Measurements from ENCODE around the gene MAPK8IP2. TPM values are rescaled to one million over a fixed set of nuclear protein-coding genes. Genes with fewer than 3 reads are reported as not detected.
A peak's percentile ranks its signal among the peaks of the same experiment; 100 is the strongest.
"Not testable (repeated sequence)": the region's sequence is repeated elsewhere in the genome, so short reads cannot be mapped to it uniquely, and the experiment has no call there.

Gene MAPK8IP2
- total RNA-seq, 1 donor from 2014 or later: 0.62 TPM

DNA sequence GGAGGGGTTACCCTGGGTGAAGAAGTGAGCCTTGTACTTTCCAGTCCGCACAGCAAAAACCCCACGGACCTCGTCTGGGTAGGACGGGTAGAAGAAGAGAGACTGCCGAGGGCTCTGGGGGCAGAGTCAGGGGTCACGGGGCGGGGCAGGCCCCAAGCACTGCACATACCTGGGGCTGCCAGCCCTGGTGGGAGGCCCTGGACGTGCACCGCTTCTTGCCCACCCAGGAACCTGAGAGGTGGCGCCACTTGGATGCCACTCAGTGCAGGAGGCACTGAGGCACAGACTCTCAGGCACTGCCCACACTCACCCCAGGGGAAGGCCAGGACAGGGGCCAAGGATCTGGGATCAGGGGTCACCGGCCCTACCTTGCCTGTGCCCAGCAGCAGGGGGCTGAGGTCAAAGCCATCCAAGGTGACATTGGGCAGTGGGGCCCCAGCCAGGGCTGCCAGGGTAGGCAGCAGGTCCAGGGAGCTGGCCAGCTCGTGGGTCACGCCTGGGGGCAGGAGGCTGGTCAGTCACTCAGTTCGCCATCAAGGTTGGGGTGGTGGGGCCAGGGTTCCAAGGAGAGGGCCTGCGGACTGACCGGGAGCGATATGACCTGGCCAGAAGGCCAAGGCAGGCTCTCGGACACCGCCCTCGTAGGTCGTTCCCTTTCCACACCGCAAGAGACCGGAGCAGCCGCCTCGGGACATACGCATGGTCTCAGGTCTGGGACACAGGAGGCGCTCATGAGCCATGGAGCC, 25.1 kb downstream of the MAPK8IP2 start:
- ATAC-seq (ENCODE audit: poor library complexity) (no peak), DNase-seq (no peak)
- intact Hi-C loops (cut with DNase I): no loop called here

DNA sequence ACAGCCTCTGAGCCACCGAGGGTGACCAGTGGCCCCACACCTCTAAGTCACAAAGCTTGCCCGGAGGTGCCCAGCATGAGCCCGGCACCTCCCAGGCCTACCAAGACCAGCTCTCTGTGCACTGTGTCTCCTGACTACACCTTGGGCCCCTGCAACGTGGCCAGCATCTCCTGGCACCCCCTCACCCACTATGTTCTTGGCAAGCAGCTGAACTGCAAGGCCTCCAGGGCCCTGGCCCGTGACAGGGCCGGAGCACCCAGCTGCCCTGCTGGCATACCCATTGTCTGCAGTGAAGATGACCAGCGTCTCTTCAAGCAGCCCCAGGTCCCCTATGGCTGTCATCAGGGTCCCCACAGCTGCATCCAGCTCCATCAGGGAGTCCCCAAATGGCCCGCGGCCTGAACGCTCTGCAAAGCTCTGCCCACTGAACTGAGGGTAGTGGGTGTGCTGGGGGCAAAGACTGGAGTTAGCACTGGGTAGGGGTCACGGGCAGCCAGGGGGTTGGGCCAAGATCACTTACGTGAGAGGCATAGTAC, 25.8 kb downstream of the MAPK8IP2 start:
- DNase-seq (no peak), ATAC-seq (ENCODE audit: poor library complexity) (no peak)
- intact Hi-C loops (cut with DNase I): no loop called here

DNA sequence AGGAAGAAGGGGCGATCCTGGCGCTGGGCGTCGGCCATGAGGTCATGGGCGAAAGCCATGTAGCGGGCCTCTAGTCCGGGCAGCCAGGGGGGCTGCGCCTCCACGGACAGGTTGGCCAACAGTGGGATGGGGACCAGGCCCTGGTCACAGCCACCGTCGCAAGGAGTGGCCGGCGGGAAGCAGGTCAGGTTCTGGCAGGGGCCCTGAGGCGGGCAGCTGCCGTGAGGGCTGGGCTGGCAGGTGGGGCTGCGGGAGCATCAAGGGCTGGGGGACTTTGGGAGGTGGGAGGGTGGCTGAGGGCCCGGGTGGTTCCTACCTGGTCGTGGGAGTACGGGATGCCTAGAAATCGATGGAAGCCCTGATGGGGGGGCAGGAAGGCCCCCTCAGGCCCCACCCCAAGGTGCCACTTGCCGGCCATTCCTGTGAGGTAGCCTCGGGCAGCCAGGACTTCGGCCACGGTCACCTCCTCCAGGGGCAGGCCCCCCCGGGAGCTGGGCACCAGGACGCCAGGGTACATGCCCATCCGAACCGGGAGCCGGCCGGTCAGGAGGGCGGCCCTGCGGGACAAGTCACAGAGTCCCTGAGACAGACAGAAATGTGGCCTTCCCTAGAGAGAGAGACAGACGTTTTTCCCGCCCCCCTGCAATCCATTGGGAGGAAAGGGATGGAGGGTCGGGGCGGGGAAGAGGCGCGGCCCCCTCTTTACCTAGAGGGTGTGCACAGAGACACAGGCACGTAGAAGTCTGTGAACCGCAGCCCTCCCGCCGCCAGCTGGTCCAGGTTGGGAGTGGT, 26.5 kb downstream of the MAPK8IP2 start:
- ATAC-seq (ENCODE audit: poor library complexity): no peak
- no peak for DNase-seq

DNA sequence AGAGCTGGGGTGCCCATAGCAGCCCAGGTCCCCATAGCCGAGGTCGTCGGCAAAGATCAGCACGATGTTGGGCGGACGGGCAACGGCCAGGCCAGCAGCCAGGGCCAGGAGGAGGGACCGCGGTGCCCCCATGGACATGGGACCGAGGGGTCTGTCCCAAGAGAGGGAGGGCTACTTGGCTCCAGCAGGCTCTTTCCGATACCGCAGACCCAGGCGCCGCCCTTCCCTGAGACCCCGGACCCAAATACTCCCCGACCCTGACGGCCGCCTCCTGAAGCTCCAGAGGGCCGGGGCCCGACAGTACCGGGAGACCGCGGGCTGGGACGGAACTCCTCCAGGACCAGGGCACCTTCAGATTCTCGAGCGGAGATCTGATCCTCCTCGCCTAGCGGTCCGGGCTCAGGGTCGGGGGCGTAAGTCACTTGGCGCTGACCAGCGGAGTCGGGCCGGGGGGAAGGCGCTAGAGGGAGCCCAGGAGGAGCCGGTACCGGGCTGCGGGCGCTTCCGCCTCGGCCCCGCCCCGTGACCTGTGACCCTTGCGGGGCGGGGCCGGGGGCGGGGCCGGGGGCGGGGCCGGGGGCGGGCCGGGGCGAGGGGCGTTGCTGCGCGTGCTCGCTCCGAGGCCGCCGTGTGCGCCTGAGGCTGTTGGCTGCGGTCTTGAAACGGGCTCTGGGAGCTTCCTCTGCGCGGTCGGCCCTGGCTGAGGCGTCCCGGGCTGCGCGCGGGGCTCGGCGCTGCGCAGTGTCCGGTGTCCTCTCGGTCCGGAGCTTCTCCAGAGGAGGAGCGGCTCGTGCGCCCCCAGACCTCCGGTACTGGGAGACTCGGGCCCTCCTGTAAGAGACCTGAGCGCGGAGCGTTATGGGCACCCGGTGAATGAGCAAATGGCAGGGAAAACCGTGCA, 27.3 kb downstream of the MAPK8IP2 start, which contains the start of gene ARSA:
ARSA (minus strand) TSS at position 511 of the 901 bp plus-strand sequence; CDS start at position 138, 373 bp downstream.
- intact Hi-C loops (cut with DNase I): no loop called here
- peak; percentile 91 for DNase-seq
- ATAC-seq (ENCODE audit: poor library complexity): peak; percentile 95

More for the DNA sequence above, 26.5 kb downstream of the MAPK8IP2 start:
- intact Hi-C loops (cut with DNase I): no loop called here

DNA sequence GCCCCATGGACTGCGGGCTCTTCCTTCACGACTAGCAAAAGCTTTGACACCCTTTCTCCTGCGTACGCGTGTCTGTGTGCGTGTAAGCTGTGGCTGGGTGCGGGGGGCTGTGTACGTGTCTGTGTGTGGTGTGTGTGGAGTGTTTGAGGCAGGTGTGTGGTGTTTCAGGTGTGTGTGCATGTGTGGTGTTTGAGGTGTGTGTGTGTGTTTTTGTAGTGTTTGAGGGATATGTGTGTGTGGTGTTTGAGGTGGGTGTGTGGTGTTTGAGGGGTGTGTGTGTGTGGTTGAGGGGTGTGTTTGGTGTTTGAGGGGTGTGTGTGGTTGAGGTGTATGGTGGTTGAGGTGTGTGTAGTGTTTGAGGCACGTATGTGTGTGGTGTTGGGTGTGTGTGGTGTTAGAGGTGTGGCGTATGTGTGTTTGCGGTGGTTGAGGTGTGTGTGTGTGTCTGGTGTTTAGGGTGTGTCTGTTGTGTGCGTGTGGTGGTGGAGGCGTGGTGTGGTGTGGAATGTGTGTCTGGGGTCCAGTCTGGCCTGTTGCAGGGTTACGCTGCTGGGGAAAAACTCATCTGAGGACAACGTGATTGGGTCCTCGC, 28.0 kb downstream of the MAPK8IP2 start:
- intact Hi-C loops (cut with DNase I): no loop called here
- DNase-seq (no peak), ATAC-seq (ENCODE audit: poor library complexity) (peak; percentile 1)

DNA sequence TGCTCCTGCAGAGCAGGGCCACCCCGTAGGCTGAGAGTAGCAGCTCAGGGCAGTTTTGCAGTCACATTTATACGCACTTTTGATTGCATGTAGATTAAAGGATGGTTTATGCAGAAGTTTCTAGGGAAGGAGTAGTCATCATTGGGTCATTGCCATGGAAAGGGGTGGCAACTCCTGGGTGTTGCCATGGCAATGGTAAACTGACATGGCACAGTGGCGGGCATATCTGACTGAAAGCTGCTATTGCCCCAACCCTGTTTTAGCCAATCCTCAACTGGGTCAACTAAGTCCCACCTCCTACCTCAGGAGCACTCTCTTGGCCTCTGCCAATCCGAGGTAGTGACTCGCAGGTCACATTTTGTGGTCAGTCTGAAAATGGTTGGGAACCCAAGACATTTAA, 29.8 kb downstream of the MAPK8IP2 start:
- intact Hi-C loops (cut with DNase I): loop anchor here (5.0 kb wide), 1 partner anchor 48 kb away; the partner anchor contains the start of gene CHKB
- ATAC-seq (ENCODE audit: poor library complexity): no peak
- no peak for DNase-seq

DNA sequence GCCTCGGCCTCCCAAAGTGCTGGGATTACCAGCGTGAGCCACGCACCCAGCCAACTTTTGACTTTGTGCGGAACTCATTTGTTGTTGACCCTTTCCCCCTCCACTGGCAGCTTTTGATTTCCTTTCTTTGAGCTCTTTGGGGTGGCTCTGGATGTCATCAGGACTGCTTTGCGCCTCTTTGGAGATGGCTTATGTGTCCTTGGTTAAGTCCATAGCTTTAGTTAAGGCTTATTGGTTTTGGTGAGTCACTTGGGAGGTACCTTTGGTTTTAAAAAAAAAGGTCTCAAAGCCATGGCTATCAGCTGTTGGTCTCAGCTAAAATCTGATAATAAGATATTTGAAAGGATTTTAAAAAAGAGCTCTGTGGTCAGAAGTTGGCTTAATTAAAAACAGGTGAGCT, 32.5 kb downstream of the MAPK8IP2 start:
- intact Hi-C loops (cut with DNase I): loop anchor here (5.0 kb wide), 1 partner anchor 51 kb away; the partner anchor contains the start of gene CHKB
- no peak for ATAC-seq (ENCODE audit: poor library complexity)
- DNase-seq: no peak

DNA sequence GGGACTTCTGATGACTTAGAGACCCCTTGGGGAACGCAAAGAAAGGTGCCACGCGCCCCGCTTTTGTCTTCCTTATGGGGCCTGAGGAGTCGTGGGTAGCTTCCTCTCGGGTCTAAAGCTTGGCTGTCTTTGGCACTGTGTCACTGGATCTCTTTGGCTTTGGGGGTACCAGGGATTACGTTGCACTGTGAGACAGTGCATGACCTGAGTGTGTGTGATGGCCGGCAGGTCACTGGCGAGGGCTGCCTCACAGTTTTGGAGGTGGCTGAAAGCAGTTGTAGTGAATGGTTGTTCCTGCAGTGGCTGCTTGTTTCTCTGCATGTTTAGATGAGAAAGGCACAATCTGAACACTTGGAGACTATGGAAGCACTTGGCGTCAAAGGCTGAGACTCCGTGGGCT, 33.2 kb downstream of the MAPK8IP2 start:
- intact Hi-C loops (cut with DNase I): loop anchor here (5.0 kb wide), 1 partner anchor 51 kb away; the partner anchor contains the start of gene CHKB
- ATAC-seq (ENCODE audit: poor library complexity): no peak
- DNase-seq: no peak

DNA sequence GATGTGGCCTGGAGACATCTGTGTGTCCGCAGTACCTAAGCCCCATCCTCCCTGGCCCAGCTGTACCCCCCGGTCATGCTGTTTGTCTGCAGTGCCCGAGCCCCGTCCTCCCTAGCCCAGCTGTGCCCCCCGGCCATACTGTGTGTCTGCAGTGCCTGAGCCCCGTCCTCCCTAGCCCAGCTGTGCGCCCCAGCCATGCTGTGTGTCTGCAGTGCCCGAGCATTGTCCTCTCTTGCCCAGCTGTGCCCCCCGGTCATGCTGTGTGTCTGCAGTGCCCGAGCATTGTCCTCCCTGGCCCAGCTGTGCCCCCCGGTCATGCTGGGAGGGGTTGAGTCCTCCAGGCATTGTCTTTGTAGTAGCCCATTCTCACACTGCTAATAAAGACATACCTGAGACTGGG, 35.0 kb downstream of the MAPK8IP2 start:
- DNase-seq (no peak), ATAC-seq (ENCODE audit: poor library complexity) (no peak)
- intact Hi-C loops (cut with DNase I): no loop called here

DNA sequence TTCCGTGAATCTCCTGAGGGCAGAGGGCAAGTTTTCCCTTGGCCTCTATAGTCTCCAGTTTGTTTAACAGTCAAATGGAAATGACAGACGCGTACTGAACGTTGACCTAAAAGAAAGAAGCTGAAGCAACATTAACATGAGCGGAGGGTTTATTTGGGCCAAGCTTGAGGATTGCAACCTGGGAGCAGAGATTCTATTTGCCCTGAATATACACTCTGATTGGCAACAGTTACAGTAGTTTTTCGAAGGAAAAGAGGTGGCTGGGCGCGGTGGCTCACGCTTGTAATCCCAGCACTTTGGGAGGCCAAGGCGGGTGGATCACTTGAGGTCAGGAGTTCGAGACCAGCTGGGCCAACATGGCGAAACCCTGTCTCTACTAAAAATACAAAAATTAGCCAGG, 39.7 kb downstream of the MAPK8IP2 start:
- ATAC-seq (ENCODE audit: poor library complexity); DNase-seq; intact Hi-C loops (cut with DNase I): not testable (repeated sequence)

DNA sequence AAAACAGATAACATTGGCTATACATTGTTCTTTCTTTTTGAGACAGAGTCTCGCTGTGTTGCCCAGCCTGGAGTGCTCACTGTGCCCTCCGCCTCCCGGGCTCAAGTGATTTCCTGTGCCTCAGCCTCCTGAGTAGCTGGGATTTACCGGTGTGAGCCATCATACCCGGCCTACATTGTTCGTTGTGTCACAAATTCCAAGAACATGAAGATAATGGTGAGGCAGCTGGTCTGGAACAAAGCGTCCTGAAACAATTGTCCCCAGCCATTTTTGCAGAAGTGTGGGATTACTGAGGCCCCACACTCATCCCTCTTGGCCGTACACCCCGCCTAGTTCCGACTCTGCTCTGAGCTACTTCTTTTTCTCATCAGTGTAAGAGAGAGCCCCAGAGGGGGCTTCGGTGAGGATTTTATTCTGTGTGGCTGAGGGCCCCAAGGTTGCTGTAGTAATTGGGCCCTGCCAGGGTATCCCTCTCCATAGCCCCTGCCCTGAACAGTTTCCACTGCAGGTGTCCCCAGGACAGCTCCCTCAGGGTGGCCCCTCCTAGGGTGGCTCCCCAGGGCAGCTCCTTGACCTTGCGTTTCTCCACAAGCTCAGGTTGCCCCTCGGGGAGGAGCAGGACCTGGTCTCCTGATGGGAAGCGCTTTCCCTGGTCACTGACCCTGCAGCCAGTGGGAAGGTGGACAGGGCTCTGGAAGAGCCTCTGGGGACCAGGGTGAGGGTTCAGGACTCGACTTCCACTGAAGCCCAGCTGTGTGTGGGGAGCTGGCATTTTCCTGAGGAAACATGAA, 40.5 kb downstream of the MAPK8IP2 start:
- intact Hi-C loops (cut with DNase I): no loop called here
- ATAC-seq (ENCODE audit: poor library complexity): peak; percentile 36
- DNase-seq: no peak

DNA sequence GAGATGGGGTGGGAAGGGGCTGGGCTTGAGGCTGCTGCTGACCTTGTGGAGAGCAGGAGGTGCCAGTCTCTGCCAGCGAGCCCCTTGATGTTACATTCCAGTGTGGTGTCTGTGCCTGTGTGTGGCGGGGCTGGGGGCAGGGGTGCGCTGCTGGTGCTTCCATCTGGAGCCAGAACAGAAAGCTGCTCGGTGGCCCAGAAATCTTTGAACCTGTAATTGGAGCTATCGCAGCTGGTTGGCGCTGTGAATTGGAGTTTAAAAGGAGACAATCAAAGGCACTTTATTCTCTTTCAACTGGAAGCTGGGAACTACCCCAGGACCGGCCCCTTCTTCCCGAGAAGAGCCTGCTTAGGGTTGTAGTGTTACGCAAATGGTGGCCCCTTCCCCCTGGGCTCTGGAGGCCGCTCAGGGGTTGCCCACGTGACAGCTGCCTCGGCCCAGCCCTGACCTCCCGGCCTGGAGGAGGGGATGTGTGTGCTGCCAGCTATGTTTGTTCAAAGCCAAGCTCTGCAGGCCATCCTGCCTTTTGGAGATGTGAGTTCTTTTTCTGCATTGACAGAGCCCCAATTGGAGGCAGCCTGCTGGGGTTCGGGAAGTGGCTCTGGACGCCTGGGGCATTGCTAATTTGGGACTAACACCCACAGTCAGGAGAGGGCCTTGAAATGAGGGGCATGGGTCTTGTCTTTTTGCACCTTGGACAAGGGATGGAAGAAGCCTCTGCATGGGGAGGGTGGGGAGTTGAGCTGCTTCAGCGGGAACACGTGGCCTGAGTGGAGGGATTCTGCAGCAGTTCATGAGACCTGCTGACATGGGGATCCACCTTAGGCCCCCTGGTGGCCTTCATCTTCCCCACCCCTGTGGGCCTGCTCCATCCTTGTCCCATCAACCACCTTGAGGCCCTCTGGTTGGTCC, 41.4 kb downstream of the MAPK8IP2 start:
- DNase-seq (peak; percentile 55), ATAC-seq (ENCODE audit: poor library complexity) (peak; percentile 66)
- intact Hi-C loops (cut with DNase I): no loop called here

DNA sequence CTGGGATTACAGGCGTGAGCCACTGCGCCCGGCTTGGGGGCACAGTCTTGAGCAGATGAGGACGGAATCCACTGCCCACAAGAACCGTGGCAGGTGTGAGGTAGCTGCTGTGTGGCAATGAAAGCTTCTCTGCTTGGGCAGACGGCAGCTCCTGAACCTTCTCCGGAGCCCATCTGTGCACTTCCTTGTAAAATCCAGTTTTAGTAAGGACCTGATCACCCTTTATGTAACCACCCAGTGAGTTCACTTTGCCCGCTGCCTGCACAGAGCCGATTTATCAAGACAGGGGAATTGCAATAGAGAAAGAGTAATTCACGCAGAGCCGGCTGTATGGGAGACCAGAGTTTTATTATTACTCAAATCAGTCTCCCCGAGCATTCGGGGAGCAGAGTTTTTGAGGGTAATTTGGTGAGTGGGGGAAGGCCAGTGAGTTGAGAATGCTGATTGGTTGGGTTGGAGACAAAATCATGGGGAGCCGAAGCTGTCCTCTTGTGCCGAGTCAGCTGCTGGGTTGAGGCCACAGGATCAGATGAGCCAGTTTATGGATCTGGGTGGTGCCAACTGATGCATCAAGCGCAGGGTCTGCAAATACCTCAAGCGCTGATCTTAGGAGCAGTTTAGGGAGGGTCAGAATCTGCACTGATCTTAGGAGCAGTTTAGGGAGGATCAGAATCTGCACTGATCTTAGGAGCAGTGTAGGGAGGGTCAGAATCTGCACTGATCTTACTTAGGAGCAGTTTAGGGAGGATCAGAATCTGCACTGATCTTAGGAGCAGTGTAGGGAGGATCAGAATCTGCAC, 42.6 kb downstream of the MAPK8IP2 start:
- intact Hi-C loops (cut with DNase I): not testable (repeated sequence)

DNA sequence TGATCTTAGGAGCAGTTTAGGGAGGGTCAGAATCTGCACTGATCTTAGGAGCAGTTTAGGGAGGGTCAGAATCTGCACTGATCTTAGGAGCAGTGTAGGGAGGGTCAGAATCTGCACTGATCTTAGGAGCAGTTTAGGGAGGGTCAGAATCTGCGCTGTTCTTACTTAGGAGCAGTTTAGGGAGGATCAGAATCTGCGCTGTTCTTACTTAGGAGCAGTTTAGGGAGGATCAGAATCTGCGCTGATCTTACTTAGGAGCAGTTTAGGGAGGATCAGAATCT, 43.2 kb downstream of the MAPK8IP2 start:
- intact Hi-C loops (cut with DNase I): not testable (repeated sequence)

More for the DNA sequence above, 42.6 kb downstream of the MAPK8IP2 start:
- not testable (repeated sequence) for ATAC-seq (ENCODE audit: poor library complexity); DNase-seq

DNA sequence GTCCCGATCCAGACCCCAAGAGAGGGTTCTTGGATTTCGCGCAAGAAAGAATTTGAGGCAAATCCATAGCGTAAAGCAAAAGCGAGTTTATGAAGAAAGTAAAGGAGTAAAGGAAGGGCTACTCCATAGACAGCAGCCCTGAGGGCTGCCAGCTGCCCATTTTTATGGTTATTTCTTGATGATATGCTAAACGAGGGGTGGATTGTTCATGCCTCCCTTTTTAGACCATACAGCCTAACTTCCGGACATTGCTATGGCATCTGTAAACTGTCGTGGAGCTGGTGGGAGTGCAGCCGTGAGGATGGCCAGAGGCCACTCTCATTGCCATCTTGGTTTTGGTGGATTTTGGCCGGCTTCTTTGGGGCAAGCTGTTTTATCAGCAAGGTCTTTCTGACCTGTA, 52.7 kb downstream of the MAPK8IP2 start:
- no peak for DNase-seq
- no peak for ATAC-seq (ENCODE audit: poor library complexity)
- intact Hi-C loops (cut with DNase I): no loop called here

More for the DNA sequence above, 43.2 kb downstream of the MAPK8IP2 start:
- ATAC-seq (ENCODE audit: poor library complexity); DNase-seq: not testable (repeated sequence)

DNA sequence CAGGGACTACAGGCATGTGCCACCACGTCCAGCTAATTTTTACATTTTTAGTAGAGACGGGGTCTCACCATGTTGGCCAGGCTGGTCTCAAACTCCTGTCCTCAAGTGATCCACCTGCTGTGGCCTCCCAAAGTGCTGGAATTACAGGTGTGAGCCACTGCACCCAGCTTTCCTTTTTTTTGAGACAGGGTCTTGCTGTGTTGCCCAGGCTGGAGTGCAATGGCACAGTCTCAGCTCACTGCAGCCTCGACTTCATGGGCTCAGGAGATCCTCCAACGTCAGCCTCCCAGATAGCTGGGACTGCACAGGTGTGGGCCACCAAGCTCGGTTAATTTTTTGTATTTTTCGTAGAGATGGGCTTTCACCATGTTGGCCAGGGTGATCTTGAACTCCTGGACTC, 54.1 kb downstream of the MAPK8IP2 start:
- DNase-seq; ATAC-seq (ENCODE audit: poor library complexity); intact Hi-C loops (cut with DNase I): not testable (repeated sequence)

Measured in Right ventricle myocardium superior (tissue), 1 donor.